ENCODE measurements around the gene FOXO4.

FOXO4 gene

GRCh38 chrX:71099736-71100135 lies 4.1 kb downstream of the FOXO4 start:
- DNase-seq (ENCODE audit: low spot score), result no peak

DNA sequence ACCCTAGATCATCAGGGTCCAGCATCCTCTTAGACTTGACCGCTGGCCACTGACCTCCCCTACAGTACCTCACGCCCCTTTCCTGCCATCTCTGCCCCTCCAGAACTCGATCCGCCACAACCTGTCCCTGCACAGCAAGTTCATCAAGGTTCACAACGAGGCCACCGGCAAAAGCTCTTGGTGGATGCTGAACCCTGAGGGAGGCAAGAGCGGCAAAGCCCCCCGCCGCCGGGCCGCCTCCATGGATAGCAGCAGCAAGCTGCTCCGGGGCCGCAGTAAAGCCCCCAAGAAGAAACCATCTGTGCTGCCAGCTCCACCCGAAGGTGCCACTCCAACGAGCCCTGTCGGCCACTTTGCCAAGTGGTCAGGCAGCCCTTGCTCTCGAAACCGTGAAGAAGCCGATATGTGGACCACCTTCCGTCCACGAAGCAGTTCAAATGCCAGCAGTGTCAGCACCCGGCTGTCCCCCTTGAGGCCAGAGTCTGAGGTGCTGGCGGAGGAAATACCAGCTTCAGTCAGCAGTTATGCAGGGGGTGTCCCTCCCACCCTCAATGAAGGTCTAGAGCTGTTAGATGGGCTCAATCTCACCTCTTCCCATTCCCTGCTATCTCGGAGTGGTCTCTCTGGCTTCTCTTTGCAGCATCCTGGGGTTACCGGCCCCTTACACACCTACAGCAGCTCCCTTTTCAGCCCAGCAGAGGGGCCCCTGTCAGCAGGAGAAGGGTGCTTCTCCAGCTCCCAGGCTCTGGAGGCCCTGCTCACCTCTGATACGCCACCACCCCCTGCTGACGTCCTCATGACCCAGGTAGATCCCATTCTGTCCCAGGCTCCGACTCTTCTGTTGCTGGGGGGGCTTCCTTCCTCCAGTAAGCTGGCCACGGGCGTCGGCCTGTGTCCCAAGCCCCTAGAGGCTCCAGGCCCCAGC lies 5.2 kb downstream of the FOXO4 start:
- DNase-seq (ENCODE audit: low spot score), result no peak

DNA sequence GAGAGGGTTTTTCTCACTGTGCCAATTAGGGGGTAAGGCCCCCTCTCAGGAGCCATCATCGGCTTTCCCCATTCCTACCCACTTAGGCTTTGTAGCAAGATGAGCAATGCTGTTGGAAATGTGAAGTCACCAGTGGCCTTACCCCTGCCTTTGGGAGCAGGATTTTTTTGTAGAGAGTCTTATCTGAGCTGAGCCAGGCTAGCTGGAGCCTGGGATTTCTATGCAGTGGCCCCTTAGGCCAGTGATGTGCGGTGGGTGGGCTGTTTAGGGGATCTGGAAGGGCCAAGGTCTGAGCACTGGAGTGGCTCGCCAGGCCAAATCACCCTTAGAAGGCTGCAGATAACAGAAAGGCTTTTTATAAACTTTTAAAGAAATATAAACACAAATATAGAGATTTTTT lies 6.6 kb downstream of the FOXO4 start:
- no peak for DNase-seq (ENCODE audit: low spot score)

GRCh38 chrX:71103110-71103983 lies 7.7 kb downstream of the FOXO4 start:
- no peak for DNase-seq (ENCODE audit: low spot score)

DNA sequence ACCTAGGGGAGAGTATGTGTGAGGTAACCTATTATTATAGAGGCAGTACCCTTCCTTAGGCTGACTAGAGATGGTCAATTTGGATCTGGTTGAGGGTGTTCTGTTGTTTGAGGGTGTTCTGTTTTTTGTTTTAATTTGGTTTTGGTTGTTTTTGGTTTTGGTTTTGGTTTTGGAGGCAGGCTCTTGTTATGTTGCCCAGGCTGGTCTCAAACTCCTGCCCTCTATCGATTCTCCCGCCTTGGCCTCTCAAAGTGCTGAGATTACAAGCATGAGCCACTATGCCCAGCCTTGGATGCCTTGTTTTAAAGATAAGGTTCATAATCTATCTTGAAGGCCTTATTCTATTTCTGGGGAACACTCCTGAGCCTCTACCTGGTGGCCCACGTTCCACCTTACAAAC lies 10.0 kb downstream of the FOXO4 start:
- DNase-seq (ENCODE audit: low spot score), result no peak

DNA sequence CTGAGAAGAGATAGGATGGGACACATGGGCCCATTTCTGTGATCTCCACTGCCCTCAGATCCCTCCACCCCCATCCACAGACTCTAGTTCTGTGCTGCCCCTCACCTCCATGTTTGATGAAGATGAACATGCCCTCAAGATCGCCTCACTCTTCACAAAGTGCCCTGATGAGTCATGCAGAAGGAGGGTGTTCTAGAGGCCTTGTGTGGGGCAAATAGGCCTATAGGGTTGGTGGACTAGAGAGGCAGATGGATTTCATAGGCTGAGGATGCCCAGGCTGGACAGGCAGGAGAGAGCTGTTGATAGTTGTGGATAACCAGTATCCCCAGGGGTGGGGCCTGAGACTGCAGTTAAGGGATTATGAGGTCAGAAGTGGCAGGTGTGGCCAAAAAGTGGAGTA lies 10.8 kb downstream of the FOXO4 start, which contains the start of gene CXorf65:
Gene CXorf65, minus strand, starts transcription at position 314 of the 400 bp plus-strand sequence. Its CDS starts 184 bp downstream, at position 130.
- DNase-seq (ENCODE audit: low spot score), result peak; percentile 48

DNA sequence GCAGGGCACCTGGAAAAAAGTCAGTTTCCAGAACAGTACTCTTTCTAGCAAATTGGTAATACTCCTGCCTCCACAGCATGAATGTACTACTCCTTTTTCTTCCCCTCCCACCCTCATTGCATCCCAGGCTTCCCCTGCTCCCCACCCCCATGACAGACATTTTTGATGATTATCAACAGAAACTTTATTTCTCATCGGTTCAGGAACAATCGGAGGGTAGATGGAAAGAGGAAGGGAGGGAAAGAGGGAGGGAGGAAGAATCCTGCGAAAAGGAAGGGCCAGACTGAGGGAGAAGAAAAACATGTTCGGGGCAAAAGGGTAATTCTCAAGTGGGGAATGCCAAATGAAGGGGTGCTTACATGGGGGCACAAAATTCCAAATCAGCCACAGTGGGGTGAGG lies 11.6 kb downstream of the FOXO4 start:
- DNase-seq (ENCODE audit: low spot score), result no peak

- no peak for DNase-seq (ENCODE audit: low spot score)
These were observed 12.2 kb downstream of the FOXO4 start for GRCh38 chrX:71107762-71108360.

DNA sequence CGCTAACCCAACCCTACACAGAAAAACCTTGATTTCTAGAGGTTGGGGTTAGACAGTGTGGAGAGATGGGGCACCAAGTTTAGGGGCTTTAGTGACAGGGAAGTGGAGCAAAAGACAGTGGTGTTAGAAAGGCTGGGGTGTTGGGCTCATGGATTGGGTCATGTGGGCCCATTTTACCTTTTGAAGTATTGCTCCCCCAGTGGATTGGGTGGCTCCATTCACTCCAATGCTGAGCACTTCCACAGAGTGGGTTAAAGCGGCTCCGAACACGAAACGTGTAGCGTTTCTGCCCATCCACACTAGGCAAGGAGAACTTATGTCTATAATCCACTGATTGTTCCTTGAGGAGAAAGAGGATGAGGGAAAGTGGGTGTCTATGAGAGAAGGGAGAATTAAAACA lies 13.4 kb downstream of the FOXO4 start:
- DNase-seq (ENCODE audit: low spot score), result no peak

DNA sequence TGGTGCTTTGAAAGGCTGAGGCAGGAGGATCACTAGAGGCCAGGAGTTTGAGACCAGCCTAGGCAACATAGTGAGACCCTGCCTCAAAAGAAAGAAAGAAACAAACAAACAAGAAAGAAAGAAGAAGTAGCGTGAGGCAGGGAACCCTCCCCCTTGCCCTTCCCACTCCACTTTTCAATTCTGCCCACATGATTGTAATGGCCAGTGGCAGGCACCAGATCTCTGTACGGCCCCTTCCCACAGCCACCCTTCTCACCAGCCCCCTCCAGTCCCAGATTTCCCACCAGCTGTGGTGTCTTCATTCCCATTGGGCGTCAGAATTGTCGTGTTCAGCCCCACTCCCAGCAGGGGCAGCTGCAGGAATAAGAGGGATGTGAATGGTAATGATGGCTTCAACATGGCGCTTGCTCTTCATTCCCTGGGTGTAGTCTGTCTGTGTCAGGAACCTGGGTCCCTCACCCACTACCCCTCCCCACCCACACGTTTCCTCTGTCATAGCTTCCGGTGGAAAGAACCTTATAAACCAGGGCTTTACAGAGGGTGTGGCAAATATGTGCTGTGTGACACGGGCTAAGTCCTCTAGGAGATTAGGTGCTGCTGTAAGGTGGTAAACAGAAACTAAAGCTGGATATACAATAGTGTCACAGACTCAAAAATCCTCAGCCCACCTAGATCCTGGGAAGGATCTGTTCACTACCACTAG lies 15.6 kb downstream of the FOXO4 start, which contains the start of gene IL2RG:
Gene IL2RG, minus strand, starts transcription at position 437 of the 703 bp plus-strand sequence. Its CDS starts 38 bp downstream, at position 399.
- peak; percentile 36 for DNase-seq (ENCODE audit: low spot score)

DNA sequence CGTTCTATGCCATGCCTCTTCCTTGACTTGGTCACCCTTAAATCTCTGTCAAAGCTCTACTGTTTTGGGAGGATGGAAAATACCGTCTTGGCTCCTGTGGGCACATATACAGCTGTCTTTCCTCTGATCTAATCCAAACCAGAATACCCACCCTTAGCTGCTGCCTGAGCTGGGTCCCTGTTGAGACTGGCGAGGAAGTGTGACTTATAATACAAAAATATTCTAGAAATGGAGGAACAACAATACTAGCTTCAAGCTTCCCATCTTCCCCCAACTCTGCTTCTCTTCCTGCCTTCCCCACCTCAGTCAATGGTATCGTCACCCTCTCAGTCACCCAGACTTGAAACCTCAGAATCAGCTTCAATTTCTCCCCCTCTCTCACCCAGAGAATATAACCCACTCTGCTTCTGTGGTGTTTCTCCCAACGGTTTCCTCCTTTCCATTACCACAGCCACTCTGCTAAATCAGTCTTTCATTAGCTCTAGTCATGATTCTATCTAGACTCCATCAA lies 16.3 kb downstream of the FOXO4 start:
- DNase-seq (ENCODE audit: low spot score), result no peak

DNA sequence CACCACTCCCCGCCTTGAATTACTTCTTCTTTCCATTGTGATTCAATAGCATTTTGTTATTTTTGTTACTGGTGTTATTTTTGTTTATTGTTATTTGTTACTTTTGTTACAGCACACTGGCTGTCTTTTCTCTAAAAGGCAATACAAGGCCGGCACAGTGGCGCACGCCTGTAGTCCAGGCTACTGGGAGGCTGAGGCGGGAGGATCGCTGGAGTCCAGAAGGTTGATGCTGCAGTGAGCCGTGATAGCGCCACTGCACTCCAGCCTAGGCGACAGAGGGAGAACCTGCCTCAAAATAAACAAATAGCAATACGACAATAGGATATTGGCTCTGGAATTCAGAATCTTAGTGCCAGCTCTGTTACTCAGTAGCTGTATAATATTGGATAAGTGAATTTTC lies 21.7 kb downstream of the FOXO4 start:
- DNase-seq (ENCODE audit: low spot score), result no peak

DNA sequence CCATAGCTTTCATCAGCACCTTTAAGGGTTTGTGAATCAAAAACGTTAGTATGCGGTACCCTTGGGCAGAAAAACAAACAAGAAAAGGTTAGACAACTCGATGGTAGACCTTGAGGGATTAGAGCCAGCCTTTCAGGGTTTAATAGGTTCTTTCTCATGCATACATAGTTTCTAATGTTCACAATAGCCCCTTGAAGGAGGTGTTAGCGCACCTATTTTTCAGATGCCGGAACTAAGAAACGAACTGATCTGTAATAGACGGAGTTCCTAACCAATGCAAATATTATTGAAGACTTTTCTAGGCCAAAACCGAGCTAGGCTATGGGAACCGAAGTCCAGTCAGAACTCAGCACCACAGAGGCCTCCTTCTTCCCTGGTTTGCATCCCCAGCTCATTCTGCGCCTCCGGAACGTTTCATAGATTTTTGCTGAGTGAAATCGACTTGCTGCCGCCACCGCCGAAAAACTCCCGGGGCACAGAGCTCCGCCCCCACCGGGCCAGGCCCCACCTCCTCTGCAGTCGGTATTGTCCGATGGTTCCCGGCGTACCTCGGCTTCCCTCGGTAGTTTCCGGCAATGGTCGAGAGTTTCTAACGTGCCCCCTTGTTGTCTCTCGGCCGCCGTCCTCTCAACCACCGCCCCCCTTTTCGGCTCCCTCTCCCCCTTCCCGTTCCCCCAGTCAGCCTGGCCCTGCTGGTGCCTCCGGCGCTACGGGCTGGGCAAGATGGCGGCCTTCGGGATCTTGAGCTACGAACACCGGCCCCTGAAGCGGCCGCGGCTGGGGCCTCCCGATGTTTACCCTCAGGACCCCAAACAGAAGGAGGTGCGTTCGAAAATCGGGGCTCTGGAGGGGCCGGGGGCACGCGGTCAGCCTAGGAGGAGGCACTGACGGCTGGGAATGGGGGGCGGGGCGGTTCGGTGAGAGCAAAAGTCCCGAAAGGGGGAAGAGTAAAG lies 22.7 kb downstream of the FOXO4 start, which contains the start of gene MED12:
Gene MED12, plus strand, starts transcription at position 565 of the 953 bp plus-strand sequence. Its CDS starts 159 bp downstream, at position 724.
- DNase-seq (ENCODE audit: low spot score), result peak; percentile 69

DNA sequence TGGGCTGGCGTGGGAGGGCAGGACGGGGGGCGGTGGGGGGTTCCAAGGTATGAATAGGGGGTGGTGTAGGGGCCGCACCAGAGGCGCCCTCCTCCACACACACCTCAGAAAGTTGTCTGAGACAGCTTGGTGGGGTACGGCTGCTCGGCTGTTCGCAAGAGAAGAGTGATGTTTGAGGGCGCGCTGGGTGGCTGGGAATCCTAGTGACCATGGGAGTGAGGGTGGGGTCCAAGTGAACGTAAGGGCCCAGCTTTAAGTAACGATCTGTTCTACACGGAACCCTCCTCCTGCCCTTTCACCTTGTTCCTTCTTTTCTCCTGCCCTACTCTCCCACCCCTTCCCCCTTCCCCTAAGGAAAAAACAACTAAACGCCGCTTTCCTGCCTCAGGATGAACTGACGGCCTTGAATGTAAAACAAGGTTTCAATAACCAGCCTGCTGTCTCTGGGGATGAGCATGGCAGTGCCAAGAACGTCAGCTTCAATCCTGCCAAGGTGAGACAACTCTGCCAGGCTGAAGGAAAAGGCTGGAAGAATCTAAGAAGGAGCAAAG lies 23.4 kb downstream of the FOXO4 start:
- DNase-seq (ENCODE audit: low spot score), result no peak

DNA sequence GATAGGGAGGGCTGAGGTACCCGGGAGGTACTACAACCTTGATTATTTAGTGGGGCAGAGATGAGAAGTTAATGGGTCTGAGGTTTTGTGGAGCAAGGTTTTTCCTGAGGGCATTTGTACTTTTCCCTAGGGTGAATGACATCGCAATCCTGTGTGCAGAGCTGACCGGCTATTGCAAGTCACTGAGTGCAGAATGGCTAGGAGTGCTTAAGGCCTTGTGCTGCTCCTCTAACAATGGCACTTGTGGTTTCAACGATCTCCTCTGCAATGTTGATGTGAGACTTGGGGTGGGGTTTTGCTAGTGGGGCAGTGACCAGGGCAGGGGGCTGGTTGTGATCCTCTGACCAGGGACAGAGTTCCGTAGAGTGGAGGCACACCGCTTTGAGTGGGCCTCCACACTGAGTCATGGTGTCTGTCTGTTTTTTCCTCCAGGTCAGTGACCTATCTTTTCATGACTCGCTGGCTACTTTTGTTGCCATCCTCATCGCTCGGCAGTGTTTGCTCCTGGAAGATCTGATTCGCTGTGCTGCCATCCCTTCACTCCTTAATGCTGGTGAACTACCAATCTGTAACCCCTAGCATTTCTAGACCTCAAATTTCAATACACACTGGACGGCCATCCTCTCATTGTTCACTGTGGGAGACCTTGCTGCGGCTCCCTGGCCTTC lies 32.6 kb downstream of the FOXO4 start:
- DNase-seq (ENCODE audit: low spot score), result no peak

GRCh38 chrX:71128915-71129765 lies 33.5 kb downstream of the FOXO4 start:
- peak; percentile 85 for DNase-seq (ENCODE audit: low spot score)

DNA sequence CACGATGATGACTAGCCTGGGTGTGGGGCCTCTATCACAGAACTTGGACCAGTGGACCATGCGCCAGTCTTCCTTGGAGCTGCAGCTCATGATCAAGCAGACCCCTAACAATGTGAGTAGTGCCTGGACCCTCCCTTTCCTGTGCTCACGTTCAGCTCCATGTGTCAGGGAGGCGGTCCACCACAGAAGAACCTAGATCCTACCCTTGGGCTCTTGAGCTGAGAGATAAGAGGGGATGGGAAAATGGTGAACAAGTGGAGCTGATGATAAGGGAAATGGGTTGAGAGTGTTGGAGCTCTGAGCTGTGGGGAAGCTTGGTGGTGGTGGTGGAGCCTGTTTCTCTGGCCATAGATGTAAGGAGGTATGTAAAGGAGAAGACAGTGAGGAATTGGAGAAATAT lies 35.9 kb downstream of the FOXO4 start:
- DNase-seq (ENCODE audit: low spot score), result peak; percentile 64

DNA sequence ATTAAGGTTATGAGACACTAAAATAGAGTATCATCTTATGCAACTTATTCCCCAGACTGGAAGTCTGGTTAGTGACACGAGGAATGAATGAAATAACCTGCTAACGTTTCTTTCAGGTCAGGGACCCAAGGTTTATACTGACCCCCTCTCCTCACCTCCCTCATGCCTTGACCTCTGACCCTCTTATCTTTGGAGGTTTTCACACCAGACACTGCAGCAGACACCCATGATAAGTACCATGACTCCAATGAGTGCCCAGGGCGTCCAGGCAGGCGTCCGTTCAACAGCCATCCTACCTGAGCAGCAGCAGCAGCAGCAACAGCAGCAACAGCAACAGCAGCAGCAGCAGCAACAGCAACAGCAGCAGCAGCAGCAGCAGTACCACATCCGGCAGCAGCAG lies 44.8 kb downstream of the FOXO4 start:
- DNase-seq (ENCODE audit: low spot score), result no peak

Data from hematopoietic multipotent progenitor cell treated with erythropoietin and hydrocortisone succinate and interleukin-3 and kit ligand, for 17 days (in vitro differentiated cells).